Stimulated activated CD4-positive, alpha-beta T cell treated with anti-CD3 and anti-CD28 coated beads, Interleukin-4, amount 100 ng/mL, for 24 hours (primary cell): ENCODE measurements around the gene CNOT6L.
"Not testable (repeated sequence)": the region's sequence is repeated elsewhere in the genome, so short reads cannot be mapped to it uniquely, and the experiment has no call there.

Experiments used
- DNase-seq: peaks from one replicate; pipeline ENCODE4 v3.0.0-alpha.2; 2020

CNOT6L gene

GRCh38 chr4:77777135-77777807, 41.9 kb downstream of the CNOT6L start:
- DNase-seq = no peak

GRCh38 chr4:77776182-77777134, 42.7 kb downstream of the CNOT6L start:
- DNase-seq = no peak

- DNase-seq = no peak
These were observed 46.1 kb downstream of the CNOT6L start for GRCh38 chr4:77773101-77773500.

GRCh38 chr4:77771566-77771965, 47.6 kb downstream of the CNOT6L start:
- no peak for DNase-seq

- DNase-seq = no peak
These were observed 53.4 kb downstream of the CNOT6L start for GRCh38 chr4:77765720-77766119.

GRCh38 chr4:77762531-77762930, 56.6 kb downstream of the CNOT6L start:
- DNase-seq = no peak

- DNase-seq = no peak
These were observed 57.6 kb downstream of the CNOT6L start for GRCh38 chr4:77761595-77761994.

GRCh38 chr4:77758804-77759203, 60.4 kb downstream of the CNOT6L start:
- DNase-seq = no peak

GRCh38 chr4:77751764-77752163, 67.4 kb downstream of the CNOT6L start:
- DNase-seq = no peak

GRCh38 chr4:77745792-77746191, 73.4 kb downstream of the CNOT6L start:
- no peak for DNase-seq

GRCh38 chr4:77742054-77742453, 77.1 kb downstream of the CNOT6L start:
- DNase-seq = no peak

GRCh38 chr4:77740480-77740879, 78.7 kb downstream of the CNOT6L start:
- no peak for DNase-seq

GRCh38 chr4:77734928-77735327, 84.2 kb downstream of the CNOT6L start:
- DNase-seq = peak; percentile 27

GRCh38 chr4:77731656-77732055, 87.5 kb downstream of the CNOT6L start:
- no peak for DNase-seq

GRCh38 chr4:77728420-77728819, 90.7 kb downstream of the CNOT6L start:
- no peak for DNase-seq

- no peak for DNase-seq
These were observed 98.1 kb downstream of the CNOT6L start for GRCh38 chr4:77721073-77721472.

- not testable (repeated sequence) for DNase-seq
These were observed 100.7 kb downstream of the CNOT6L start for GRCh38 chr4:77718500-77718899.

GRCh38 chr4:77715414-77716290, 103.5 kb downstream of the CNOT6L start:
- no peak for DNase-seq

- DNase-seq = no peak
These were observed 104.7 kb downstream of the CNOT6L start for GRCh38 chr4:77714514-77714913.

- no peak for DNase-seq
These were observed 105.3 kb downstream of the CNOT6L start for GRCh38 chr4:77713884-77714283.

- DNase-seq = no peak
These were observed 106.5 kb downstream of the CNOT6L start for GRCh38 chr4:77712675-77713074.

GRCh38 chr4:77711469-77711868, 107.7 kb downstream of the CNOT6L start:
- no peak for DNase-seq

GRCh38 chr4:77710684-77711083, 108.5 kb downstream of the CNOT6L start:
- DNase-seq = no peak
